GM21360 (cell line): ENCODE data around the gene SLC5A10.
"Not testable (repeated sequence)": the region's sequence is repeated elsewhere in the genome, so short reads cannot be mapped to it uniquely, and the experiment has no call there.

Source experiments
- ATAC-seq: cut with Tn5 transposase; IDR thresholded peaks from one replicate; pipeline ENCODE4 v1.9.1; 2021; ENCODE audit warnings: mild to moderate bottlenecking, moderate library complexity; ENCODE audit not compliant: unreplicated experiment

The SLC5A10 gene

DNA sequence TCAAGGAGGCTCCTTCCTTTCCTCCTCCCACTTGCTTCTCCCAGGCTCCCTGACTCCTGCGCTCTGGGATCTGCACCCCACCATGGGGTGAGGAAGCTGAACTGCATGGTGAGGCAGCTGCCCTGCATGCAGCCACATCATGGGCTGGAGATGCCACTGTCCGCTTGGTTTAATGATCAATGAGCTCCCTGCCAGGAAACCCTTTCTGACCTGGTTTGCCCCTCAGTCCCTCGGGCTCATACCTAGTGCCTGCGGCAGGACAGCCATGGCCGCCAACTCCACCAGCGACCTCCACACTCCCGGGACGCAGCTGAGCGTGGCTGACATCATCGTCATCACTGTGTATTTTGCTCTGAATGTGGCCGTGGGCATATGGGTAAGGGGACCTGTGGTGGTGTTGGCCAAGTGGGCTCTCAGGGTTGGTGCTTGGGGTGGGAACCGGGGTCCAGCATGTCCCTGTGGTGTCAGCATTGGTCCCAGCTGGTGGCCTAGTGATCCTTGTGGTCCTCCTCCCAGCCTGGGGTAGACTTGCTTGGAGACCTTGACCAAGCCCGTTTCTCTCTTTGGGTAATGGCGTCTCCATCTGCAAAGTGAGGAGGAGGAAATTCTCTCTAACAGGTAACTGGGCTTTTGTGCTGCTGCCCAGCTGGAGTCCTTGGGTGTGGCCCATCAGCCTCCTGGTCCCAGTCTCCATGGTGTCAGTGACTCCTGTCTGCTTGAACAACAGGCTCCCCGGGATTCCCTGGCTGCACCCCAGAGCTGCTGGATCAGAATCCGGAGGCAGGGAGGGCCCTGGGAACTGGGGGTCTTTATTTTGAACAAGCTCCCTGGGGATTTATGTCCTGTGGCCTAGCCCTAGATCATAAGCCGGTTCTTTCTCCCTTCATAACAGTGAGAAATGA lies at the start of gene SLC5A10:
Gene SLC5A10, plus strand, starts transcription at position 225 of the 902 bp plus-strand sequence. Its CDS starts 41 bp downstream, at position 266.
- ATAC-seq: no peak

GRCh38 chr17:18904482-18904881 lies 47.5 kb upstream of the SLC5A10 start:
- no peak for ATAC-seq

DNA sequence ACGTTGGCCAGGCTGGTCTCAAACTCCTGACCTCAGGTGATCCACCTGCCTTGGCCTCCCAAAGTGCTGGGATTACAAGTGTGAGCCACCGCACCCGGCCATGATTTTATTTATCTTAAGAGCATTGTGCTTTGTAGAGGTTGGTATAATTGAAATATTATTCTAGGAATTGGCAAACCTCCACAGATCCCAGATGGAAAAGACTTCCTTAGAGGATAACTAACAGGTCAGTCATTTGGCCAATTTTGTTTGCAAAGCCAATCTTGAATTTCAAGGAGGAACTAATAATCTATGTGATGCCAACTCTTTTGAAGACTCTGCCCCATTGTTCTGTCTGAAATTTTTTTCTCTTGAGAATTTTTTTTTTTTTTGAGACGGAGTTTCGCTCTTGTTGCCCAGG lies 46.7 kb upstream of the SLC5A10 start:
- no peak for ATAC-seq

DNA sequence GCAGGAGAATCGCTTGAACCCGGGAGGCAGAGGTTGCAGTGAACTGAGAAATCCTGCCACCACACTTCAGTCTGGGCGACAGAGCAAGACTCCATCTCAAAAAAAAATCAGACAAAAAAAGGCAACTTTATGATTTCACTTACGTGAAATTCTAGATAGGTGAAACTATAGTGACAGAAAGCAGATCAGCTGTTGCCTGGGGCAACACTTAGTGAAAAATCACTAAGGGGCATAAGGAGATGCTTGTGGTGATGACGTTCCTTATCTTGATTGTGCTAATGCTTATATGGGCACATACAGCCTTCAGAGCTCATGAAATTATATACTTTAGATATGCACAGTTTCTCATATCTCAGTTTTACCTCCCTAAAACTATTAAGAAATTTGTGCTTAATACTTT lies 41.6 kb upstream of the SLC5A10 start:
- no peak for ATAC-seq

GRCh38 chr17:18910881-18911280 lies 41.1 kb upstream of the SLC5A10 start:
- no peak for ATAC-seq

DNA sequence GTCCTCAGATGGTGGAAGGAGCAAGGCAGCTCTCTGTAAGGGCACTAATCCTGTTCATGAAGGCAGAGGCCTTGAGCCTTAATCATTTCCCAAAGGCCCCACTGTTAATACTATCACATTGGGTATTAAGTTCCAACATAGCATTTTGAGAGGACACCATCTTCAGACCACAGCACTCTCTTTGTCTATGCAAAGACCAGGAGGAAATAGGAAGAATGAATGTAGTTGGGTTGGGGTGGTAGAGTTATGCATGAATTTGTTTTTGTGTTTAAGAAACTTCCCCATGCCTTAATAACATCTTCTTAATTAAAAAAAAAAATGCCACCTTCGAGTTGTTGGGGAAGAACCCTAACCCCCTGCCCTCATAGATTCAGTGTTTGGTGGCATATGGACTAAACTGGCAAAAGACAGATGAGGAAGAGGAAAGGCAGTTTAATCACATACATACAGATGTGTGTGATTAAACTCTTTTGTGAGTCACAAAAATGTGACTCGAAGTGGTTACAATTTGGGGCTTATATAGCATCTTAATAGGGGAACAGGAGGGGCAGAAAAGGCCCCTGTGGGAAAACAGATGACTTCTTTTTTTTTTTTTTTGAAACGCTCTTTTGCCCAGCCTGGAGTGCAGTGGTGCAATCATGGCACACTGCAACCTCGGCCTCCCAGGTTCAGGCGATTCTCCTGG lies 35.0 kb upstream of the SLC5A10 start:
- no peak for ATAC-seq

GRCh38 chr17:18917506-18918032 lies 34.4 kb upstream of the SLC5A10 start:
- ATAC-seq: no peak

GRCh38 chr17:18919963-18920362 lies 32.0 kb upstream of the SLC5A10 start:
- no peak for ATAC-seq

DNA sequence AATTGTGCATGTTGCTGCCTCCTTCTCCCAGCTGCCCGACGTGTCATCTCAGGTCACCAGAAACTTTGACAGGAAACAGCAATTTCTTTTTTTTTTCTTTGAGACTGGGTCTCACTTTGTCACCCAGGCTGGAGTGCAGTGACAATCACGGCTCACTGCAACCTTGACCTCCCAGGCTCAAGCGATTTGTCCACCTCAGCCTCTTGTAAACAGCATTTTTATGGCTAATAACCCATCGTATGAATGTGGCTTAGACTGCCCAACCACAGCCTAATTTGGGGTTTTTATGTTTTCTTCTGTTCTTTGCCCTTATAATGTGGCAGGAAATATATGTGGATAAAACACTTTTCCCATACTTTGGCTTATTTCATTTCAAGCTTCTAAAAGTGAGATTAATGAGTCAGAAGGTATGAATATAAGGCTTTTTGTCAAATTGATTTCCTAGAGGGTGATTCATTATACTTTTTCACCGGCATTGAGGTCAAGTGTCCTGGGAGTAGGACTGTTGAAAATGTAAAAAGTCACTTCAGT lies 31.0 kb upstream of the SLC5A10 start:
- ATAC-seq: no peak

GRCh38 chr17:18921485-18921884 lies 30.5 kb upstream of the SLC5A10 start:
- no peak for ATAC-seq

DNA sequence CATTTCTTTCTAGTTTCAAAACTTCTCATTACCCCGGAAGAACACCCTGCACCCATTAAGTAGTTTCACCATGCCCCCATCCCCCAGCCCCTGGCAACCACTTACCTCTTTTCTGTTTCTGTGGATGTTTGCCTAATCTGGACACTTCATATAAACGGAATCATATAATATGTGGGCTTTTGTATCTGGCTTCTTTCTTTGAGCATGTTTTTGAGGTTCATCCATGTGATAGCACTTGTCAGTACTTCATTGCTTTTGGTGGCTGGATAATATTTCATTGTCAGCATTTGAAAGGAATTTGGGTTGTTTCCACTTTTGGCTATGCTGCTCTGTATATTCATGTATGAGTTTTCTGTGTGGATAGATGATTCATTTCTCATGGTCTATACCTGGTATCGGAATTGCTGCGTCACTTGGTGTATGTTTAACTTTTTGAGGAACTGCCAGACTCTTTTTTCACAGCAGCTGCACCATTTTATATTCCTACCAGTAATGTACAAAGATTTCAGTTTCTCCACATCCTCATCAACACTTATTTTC lies 30.0 kb upstream of the SLC5A10 start:
- peak; percentile 70 for ATAC-seq

- not testable (repeated sequence) for ATAC-seq
These were observed 29.4 kb upstream of the SLC5A10 start for GRCh38 chr17:18922596-18922995.

- no peak for ATAC-seq
These were observed 26.8 kb upstream of the SLC5A10 start for GRCh38 chr17:18925187-18925586.

GRCh38 chr17:18928628-18929125 lies 23.3 kb upstream of the SLC5A10 start:
- no peak for ATAC-seq

GRCh38 chr17:18932360-18933055 lies 19.5 kb upstream of the SLC5A10 start:
- no peak for ATAC-seq

GRCh38 chr17:18933102-18934058 lies 18.6 kb upstream of the SLC5A10 start:
- no peak for ATAC-seq

GRCh38 chr17:18937981-18938691 lies 13.8 kb upstream of the SLC5A10 start:
- no peak for ATAC-seq

DNA sequence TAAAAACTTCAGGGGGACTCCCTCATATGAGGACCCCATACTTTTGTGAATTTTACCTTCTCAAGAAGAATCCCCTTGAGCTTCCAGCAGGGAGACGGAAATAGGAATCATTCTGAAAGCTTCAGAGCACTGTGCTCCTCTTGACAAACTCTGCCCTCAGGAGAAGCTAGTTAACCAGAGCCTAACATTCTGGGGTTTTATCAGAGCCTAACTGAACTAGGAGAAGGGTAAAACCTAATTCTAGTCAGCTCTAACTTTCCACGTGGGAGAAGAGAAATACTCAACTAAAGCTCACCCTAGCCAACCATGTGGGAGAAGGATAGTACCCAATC lies 13.3 kb upstream of the SLC5A10 start:
- ATAC-seq: no peak

DNA sequence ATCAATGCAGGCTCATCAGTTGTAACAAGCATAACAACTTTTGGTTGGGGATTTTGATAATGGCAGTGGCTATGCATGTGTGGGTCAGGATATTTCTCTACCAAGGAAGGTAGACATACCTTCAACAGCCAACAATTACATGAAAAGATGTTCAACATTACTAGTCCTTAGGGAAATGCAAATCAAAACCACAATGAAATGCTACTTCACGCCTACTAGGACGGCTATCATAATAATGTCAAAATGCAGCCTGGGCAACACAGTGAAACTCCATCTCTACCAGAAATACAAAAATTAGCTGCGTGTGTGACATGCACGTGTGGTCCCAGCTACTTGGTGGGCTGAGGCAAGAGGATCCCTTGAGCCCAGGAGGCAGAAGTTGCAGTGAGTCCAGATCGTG lies 7.3 kb upstream of the SLC5A10 start:
- ATAC-seq: no peak
